Body of pancreas (tissue), 4 donors: ENCODE data around the gene SRPK2. TPM values are rescaled to one million over a fixed set of nuclear protein-coding genes. Genes with fewer than 3 reads are reported as not detected.
"Not testable (repeated sequence)": the region's sequence is repeated elsewhere in the genome, so short reads cannot be mapped to it uniquely, and the experiment has no call there.

Experiments used
- ATAC-seq: fragments of 150-250 bp; one replicate; pipeline ENCODE4 v1.9.1; 2016
- DNase-seq, 4 donors: peaks; one replicate each; pipeline ENCODE4 v3.0.0-alpha.2; 2019
- H3K27ac ChIP-seq, 4 donors: fragments of 200-600 bp; sonication (generic); 1 replicate in 3 of 4; 2 replicates in 1 of 4; pipeline versions ENCODE4 v1.5.1 to v1.6.1; 2016 to 2019; ENCODE audit warnings: mild to moderate bottlenecking in 1 of 4, mixed read lengths in 1 of 4, moderate library complexity in 1 of 4
- H3K27me3 ChIP-seq, 2 donors: fragments of 200-600 bp; sonication (generic); one replicate each; pipeline ENCODE4 v1.6.0; 2016; ENCODE audit warnings: mild to moderate bottlenecking in 1 of 2
- H3K36me3 ChIP-seq, 2 donors: fragments of 200-600 bp; sonication (generic); replicated peaks in 1 of 2; 2 replicates each; pipeline ENCODE4 v1.5.1; 2016; ENCODE audit warnings: low read depth in 2 of 2; ENCODE audit not compliant: insufficient read depth in 1 of 2
- H3K4me1 ChIP-seq: fragments of 200-600 bp; sonication (generic); one replicate; pipeline ENCODE4 v1.6.0; 2016
- H3K4me3 ChIP-seq, 2 donors: fragments of 200-600 bp; sonication (generic); 1 replicate in 1 of 2; 2 replicates in 1 of 2; pipeline ENCODE4 v1.5.1; 2016 to 2019
- H3K9me3 ChIP-seq, 3 donors: fragments of 200-600 bp; sonication (generic); 1 replicate in 2 of 3; 2 replicates in 1 of 3; pipeline ENCODE4 v1.5.1; 2016
- POLR2A ChIP-seq, 3 donors: fragments of 450-650 bp; IDR thresholded peaks; one replicate each; pipeline ENCODE4 v1.6.1; 2016; ENCODE audit warnings: antibody characterized with exemption in 3 of 3, mild to moderate bottlenecking in 2 of 3
- WGBS, 2 donors: methylation state at CpG; one replicate each; pipeline ENCODE4 v1.1.5; 2017; 5-methylcytosine and 5-hydroxymethylcytosine counted together
- intact Hi-C: fragments of 100-400 bp; cut with DNase I; formaldehyde crosslinking; loops from one replicate; pipeline ENCODE4 v1.15.1; 2023
- total RNA-seq, 2 donors: library from RNA; depleted of rRNA; stranded (reverse); fragments of >200 nt; gene quantifications; one replicate each; pipeline ENCODE4 v1.1.0, GENCODE V29; 2016
- TF ChIP-seq, protein P1 (sequence below), 7 experiments: fragments of 450-650 bp in 4 of 7; fragments of 200-600 bp in 3 of 7; sonication (generic) in 3 of 7; IDR thresholded peaks; one replicate each; pipeline ENCODE4 v1.5.1; 2016 to 2019; ENCODE audit warnings: antibody characterized with exemption in 7 of 7

SRPK2 gene
- total RNA-seq, 2 donors from 2014 or later, result 23.4 to 31.1 TPM

DNA sequence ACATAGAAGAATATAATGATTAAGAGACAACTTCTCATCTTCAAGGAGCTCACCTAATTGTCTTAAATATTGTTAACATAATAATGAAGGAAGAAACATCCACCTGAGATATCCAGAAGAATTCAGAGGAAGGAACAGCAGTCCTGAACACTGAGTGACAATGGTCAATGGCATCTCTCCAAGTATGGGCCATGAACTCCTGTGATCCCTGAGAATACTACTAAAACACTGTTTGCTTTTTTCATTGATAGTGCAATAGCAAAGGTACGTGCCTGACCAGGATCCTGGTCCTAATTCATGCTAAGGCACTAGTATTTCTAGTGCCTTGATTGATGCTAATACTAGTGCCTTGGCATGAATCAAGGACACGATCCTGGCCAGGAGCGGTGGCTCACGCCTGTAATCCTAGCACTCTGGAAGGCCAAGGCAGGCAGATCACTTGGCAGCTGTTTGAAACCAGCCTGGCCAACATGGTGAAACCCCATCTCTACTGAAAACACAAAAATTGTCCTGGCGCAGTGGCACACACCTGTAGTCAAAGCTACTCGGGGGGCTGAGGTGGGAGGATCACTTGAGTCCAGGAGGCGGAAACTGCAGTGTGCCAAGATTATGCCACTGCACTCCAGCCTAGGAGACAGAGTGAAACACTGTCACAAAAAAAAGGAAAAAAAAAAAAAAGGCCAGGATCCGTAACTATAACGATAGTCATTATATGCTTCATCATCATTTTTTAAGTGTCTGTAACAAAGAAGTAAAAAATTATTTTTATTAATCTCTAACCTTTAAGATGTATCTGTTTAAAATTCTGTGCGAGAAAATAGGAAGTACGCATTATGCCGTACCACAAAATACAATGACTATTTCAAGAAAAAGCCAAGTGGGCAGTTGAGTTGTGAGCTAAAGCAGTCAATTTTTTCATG lies 49.1 kb downstream of the SRPK2 start:
- no peak overlapping the region for H3K4me3 ChIP-seq
- H3K4me1 ChIP-seq, result peaks cover 9% of the 10 kb centered on the region
- intact Hi-C loops, result no loop called here
- no peaks in the 10 kb centered on the region for H3K9me3 ChIP-seq
- TF ChIP-seq POLR2A (IDR thresholded peaks at IDR 0.05), result no peak
- TF ChIP-seq, protein P1, sequence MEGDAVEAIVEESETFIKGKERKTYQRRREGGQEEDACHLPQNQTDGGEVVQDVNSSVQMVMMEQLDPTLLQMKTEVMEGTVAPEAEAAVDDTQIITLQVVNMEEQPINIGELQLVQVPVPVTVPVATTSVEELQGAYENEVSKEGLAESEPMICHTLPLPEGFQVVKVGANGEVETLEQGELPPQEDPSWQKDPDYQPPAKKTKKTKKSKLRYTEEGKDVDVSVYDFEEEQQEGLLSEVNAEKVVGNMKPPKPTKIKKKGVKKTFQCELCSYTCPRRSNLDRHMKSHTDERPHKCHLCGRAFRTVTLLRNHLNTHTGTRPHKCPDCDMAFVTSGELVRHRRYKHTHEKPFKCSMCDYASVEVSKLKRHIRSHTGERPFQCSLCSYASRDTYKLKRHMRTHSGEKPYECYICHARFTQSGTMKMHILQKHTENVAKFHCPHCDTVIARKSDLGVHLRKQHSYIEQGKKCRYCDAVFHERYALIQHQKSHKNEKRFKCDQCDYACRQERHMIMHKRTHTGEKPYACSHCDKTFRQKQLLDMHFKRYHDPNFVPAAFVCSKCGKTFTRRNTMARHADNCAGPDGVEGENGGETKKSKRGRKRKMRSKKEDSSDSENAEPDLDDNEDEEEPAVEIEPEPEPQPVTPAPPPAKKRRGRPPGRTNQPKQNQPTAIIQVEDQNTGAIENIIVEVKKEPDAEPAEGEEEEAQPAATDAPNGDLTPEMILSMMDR (IDR thresholded peaks at IDR 0.05), result no peak
- H3K27ac ChIP-seq, result peak overlapping the region in 1 of 4 donors; percentile 36
- 59% methylated on average over 12 of the region's 12 CpGs for WGBS, 2 donors
- ATAC-seq (peak; percentile 52), DNase-seq (peak; percentile 40 to 64 (median 52))
- no peaks in the 10 kb centered on the region for H3K36me3 ChIP-seq
- H3K27me3 ChIP-seq, result no peaks in the 10 kb centered on the region

DNA sequence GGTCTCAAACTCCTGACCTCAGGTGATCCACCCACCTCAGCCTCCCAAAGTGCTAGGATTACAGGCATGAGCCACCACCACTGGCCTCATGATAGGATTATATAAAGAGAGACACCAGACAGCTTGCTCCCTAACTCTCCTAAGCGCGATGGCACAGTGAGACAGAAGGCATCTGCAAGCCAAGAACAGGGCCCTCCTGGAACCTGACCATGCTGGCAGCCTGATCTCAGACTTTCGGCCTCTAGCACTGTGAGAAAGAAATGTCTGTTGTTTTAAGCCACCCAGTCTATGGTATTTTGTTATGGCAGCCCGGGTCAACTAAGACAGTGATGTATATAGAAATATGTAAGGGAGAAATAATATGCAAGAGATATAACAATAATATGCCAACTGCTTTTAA lies 51.2 kb downstream of the SRPK2 start:
- intact Hi-C loops, result no loop called here
- Histone ChIP-seq H3K27me3 (no peaks in the 10 kb centered on the region), H3K27ac (no peak overlapping the region), H3K4me3 (no peak overlapping the region), H3K9me3 (no peaks in the 10 kb centered on the region), H3K36me3 (no peaks in the 10 kb centered on the region), H3K4me1 (peaks cover 9% of the 10 kb centered on the region)
- no peak for ATAC-seq
- no peak for TF ChIP-seq POLR2A (IDR thresholded peaks at IDR 0.05)
- TF ChIP-seq, protein P1 (IDR thresholded peaks at IDR 0.05), result no peak
- no peak for DNase-seq
- 70 to 72% methylated on average over 4 of the region's 4 CpGs for WGBS, 2 donors

DNA sequence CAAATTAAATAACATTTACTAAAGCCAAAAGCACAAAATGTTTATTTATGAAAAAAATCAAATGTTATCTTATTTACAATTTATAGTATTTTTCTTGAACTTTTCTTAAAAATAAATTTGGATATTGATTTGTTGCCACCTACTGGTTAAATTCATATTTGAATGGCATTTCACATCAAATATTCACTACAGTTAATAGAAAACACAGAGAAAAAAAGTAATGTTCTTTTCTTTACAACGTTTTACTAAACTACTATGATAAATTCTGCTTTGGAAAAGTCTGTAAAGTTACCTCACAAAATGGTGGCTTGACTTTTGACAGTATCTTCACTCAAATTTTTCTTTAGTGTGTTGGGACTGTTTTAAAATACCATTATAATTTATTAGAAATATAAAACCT lies 52.7 kb downstream of the SRPK2 start:
- H3K9me3 ChIP-seq, result no peaks in the 10 kb centered on the region
- H3K27me3 ChIP-seq, result no peaks in the 10 kb centered on the region
- WGBS, 2 donors, result 5 to 9% methylated on average over 1 of the region's 1 CpG
- H3K27ac ChIP-seq, result no peak overlapping the region
- H3K36me3 ChIP-seq, result no peaks in the 10 kb centered on the region
- intact Hi-C loops, result no loop called here
- no peak overlapping the region for H3K4me3 ChIP-seq
- ATAC-seq, result no peak
- DNase-seq, result no peak
- H3K4me1 ChIP-seq, result peaks cover 9% of the 10 kb centered on the region
- TF ChIP-seq POLR2A (IDR thresholded peaks at IDR 0.05), result no peak
- TF ChIP-seq, protein P1 (IDR thresholded peaks at IDR 0.05), result peak in 6 of 7 experiments; percentile 16 to 56 (median 37)

DNA sequence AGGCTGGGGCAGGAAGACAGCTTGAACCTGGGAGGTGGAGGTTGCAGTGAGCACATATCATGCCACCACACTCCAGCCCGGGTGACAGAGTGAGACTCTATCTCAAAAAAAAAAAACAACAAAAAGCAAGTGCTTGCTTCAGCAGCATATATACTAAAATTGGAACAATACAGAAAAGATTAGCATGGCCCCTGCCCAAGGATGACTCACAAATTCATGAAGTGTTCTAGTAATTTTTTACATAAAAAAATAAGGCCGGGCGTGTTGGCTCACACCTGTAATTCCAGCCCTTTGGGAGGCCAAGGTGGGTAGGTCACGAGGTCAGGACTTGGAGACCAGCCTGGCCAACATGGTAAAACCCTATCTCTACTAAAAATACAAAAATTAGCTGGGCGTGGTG lies 56.1 kb downstream of the SRPK2 start:
- H3K27me3 ChIP-seq, DNase-seq, H3K4me1 ChIP-seq, ATAC-seq, H3K9me3 ChIP-seq, H3K36me3 ChIP-seq, H3K27ac ChIP-seq, H3K4me3 ChIP-seq, intact Hi-C loops: not testable (repeated sequence)
- WGBS, 2 donors, result 73 to 77% methylated on average over 5 of the region's 5 CpGs

DNA sequence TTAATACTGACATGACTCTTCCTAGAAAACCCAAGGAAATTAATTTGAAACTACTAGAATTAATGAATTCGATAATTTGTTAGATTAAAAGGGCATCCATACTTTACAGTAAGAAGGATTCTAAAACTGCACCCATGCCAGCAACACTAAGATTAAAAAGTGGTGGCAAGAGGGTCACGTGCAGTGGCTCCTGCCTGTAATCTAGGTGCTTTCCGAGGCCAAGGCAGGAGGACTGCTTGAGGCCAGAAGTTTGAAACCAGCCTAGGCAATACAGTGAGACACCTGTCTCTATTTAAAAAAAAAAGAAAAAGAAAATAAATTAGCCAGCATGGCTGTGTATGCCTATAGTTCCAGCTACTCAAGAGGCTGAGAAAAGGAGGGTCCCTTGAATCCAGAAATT lies 58.2 kb downstream of the SRPK2 start:
- no peaks in the 10 kb centered on the region for H3K36me3 ChIP-seq
- H3K27ac ChIP-seq, result no peak overlapping the region
- no peak overlapping the region for H3K4me3 ChIP-seq
- intact Hi-C loops, result no loop called here
- H3K4me1 ChIP-seq, result no peaks in the 10 kb centered on the region
- DNase-seq (no peak), ATAC-seq (no peak)
- no peaks in the 10 kb centered on the region for H3K9me3 ChIP-seq
- TF ChIP-seq, protein P1 (IDR thresholded peaks at IDR 0.05), result no peak
- no peak for TF ChIP-seq POLR2A (IDR thresholded peaks at IDR 0.05)
- H3K27me3 ChIP-seq, result no peaks in the 10 kb centered on the region
- WGBS, 2 donors, result 86 to 87% methylated on average over 3 of the region's 3 CpGs
